OCI-LY1 (cell line): Measurements from ENCODE around the gene IGSF9B.

Experiments used
- H2AFZ ChIP-seq: fragments of 200-600 bp; sonication (generic), shearing (Covaris generic); 2 replicates; pipeline ENCODE4 v1.6.0; 2014; ENCODE audit warnings: antibody characterized with exemption, mild to moderate bottlenecking, low read length
- H3F3A ChIP-seq: fragments of 200-600 bp; sonication (generic), shearing (Covaris generic); 2 replicates; pipeline ENCODE4 v1.6.0; 2014; ENCODE audit warnings: mild to moderate bottlenecking, antibody characterized with exemption, low read length, moderate library complexity; ENCODE audit not compliant: insufficient read depth
- H3K27ac ChIP-seq: fragments of 200-600 bp; sonication (generic); 2 replicates; pipeline ENCODE4 v1.5.1; 2014; ENCODE audit warnings: low read length, mixed run types, mild to moderate bottlenecking, low read depth; ENCODE audit not compliant: poor library complexity, severe bottlenecking
- H3K27me3 ChIP-seq: fragments of 200-600 bp; sonication (generic); 2 replicates; pipeline ENCODE4 v1.6.0; 2014; ENCODE audit warnings: antibody characterized with exemption, mild to moderate bottlenecking, low read length, moderate library complexity; ENCODE audit not compliant: insufficient read depth
- H3K36me3 ChIP-seq: fragments of 200-600 bp; sonication (generic); 2 replicates; pipeline ENCODE4 v1.6.1; 2014; ENCODE audit warnings: mild to moderate bottlenecking, antibody characterized with exemption, low read length, moderate library complexity, mixed read lengths; ENCODE audit not compliant: insufficient read depth
- H3K4me1 ChIP-seq: fragments of 200-600 bp; sonication (generic); 2 replicates; pipeline ENCODE4 v1.5.1; 2014; ENCODE audit warnings: mild to moderate bottlenecking, low read length, moderate library complexity; ENCODE audit not compliant: insufficient read depth, severe bottlenecking
- H3K4me2 ChIP-seq: fragments of 200-600 bp; sonication (generic), shearing (Covaris generic); 2 replicates; pipeline ENCODE4 v1.6.1; 2014; ENCODE audit warnings: low read length
- H3K4me3 ChIP-seq: fragments of 200-600 bp; sonication (generic); 2 replicates; pipeline ENCODE4 v1.5.1; 2014; ENCODE audit warnings: low read length, low read depth, mild to moderate bottlenecking, mixed read lengths; ENCODE audit not compliant: poor library complexity, severe bottlenecking
- H3K79me2 ChIP-seq: fragments of 200-600 bp; shearing (Covaris generic); 2 replicates; pipeline ENCODE4 v1.6.1; 2016; ENCODE audit warnings: mixed run types, low read length, mixed read lengths; ENCODE audit not compliant: insufficient read depth
- H3K9ac ChIP-seq: fragments of 200-600 bp; sonication (generic), shearing (Covaris generic); 2 replicates; pipeline ENCODE4 v1.6.1; 2014; ENCODE audit warnings: mild to moderate bottlenecking, low read length, mixed read lengths
- H3K9me2 ChIP-seq: fragments of 200-600 bp; sonication (generic), shearing (Covaris generic); 2 replicates; pipeline ENCODE4 v1.6.1; 2014; ENCODE audit warnings: low read depth, mild to moderate bottlenecking, low read length, mixed read lengths
- H3K9me3 ChIP-seq: fragments of 200-600 bp; shearing (Covaris generic); 2 replicates; pipeline ENCODE4 v1.6.1; 2014; ENCODE audit warnings: low read length, mixed read lengths
- H4K20me1 ChIP-seq: fragments of 200-600 bp; sonication (generic), shearing (Covaris generic); 2 replicates; pipeline ENCODE4 v1.6.0; 2016; ENCODE audit warnings: mild to moderate bottlenecking, low read length; ENCODE audit not compliant: insufficient read depth
- EZH2 ChIP-seq: fragments of 200-600 bp; sonication (generic), shearing (Covaris generic); IDR thresholded peaks from 2 replicates; pipeline ENCODE4 v1.8.0; 2017; ENCODE audit warnings: borderline replicate concordance, mixed run types, mild to moderate bottlenecking, antibody characterized with exemption, low read length, moderate library complexity, mixed read lengths
- TF ChIP-seq, protein P1 (sequence below): fragments of 200-600 bp; sonication (generic), shearing (Covaris generic); IDR thresholded peaks from 2 replicates; pipeline ENCODE4 v1.5.1; 2017; ENCODE audit warnings: mild to moderate bottlenecking, antibody characterized with exemption, low read length, moderate library complexity, mixed read lengths

Gene IGSF9B

DNA sequence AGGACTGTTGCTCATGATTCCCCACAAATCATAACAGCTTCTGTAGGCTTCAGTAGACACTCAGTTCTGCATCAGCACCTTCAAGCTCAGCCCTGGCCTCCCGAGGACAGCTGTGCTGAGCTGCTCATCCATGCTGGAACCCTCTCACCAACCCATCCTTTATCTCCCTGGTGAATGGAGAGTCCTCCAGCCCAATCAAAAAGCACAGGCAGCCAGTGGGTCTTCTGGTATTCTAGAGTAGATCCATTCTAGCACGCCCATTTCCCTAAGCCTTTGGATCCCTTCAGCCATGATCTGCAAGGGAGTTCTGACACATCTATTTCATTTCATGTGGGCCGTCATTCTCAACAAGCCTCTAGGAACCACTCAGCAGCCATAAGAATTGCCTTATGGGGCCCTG is 66.9 kb downstream of the IGSF9B start:
- Histone ChIP-seq H3K79me2 (no peaks in the 10 kb centered on the region), H3K9ac (no peak overlapping the region), H3K4me3 (no peak overlapping the region), H2AFZ (no peak overlapping the region), H3K27ac (no peak overlapping the region), H4K20me1 (no peaks in the 10 kb centered on the region), H3K9me3 (no peaks in the 10 kb centered on the region), H3K4me1 (no peaks in the 10 kb centered on the region), H3K4me2 (no peak overlapping the region), H3K9me2 (no peaks in the 10 kb centered on the region), H3F3A (no peaks in the 10 kb centered on the region), H3K36me3 (no peaks in the 10 kb centered on the region), H3K27me3 (no peaks in the 10 kb centered on the region)
- TF ChIP-seq EZH2: no peak
- TF ChIP-seq, protein P1, sequence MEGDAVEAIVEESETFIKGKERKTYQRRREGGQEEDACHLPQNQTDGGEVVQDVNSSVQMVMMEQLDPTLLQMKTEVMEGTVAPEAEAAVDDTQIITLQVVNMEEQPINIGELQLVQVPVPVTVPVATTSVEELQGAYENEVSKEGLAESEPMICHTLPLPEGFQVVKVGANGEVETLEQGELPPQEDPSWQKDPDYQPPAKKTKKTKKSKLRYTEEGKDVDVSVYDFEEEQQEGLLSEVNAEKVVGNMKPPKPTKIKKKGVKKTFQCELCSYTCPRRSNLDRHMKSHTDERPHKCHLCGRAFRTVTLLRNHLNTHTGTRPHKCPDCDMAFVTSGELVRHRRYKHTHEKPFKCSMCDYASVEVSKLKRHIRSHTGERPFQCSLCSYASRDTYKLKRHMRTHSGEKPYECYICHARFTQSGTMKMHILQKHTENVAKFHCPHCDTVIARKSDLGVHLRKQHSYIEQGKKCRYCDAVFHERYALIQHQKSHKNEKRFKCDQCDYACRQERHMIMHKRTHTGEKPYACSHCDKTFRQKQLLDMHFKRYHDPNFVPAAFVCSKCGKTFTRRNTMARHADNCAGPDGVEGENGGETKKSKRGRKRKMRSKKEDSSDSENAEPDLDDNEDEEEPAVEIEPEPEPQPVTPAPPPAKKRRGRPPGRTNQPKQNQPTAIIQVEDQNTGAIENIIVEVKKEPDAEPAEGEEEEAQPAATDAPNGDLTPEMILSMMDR: no peak

GRCh38 chr11:133889188-133889587 is 67.6 kb downstream of the IGSF9B start:
- Histone ChIP-seq H3K27me3 (no peaks in the 10 kb centered on the region), H3K4me3 (no peak overlapping the region), H3K27ac (no peak overlapping the region), H2AFZ (no peak overlapping the region), H3K9me2 (no peaks in the 10 kb centered on the region), H3K9ac (no peak overlapping the region), H3K9me3 (no peaks in the 10 kb centered on the region), H3K4me1 (no peaks in the 10 kb centered on the region), H3K79me2 (no peaks in the 10 kb centered on the region), H3K36me3 (no peaks in the 10 kb centered on the region), H3F3A (no peaks in the 10 kb centered on the region), H3K4me2 (no peak overlapping the region), H4K20me1 (no peaks in the 10 kb centered on the region)
- TF ChIP-seq, protein P1: no peak

DNA sequence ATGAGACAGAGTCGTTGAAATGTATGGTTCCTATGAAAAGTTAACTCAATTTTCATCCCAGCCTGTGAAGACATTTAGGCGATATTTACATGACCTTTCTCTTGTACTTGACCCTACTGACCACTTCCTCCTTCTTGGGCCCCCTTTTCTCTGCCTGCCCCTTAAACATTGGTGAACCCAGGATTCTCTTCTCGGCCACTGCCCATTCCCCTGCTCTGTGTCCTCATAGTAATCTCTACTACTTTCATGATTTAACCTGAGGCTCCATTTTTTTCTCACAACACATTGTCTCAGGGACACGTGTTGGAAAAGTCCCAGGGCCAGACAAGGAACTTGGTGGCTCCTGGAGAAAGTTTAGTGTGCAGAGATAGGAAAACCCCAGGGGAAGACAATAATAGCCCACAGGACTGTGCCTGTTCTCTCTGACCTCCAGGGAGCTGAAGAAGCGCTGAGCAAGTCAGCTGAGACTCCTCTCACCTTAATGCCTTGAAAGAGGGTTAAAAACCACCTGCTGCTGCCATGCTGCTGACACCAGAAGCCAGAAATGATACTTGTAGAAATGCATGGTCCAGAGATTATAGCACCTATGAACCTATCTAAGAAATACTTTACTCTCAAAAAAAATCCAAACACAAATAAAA is 69.0 kb downstream of the IGSF9B start:
- H3K9me3 ChIP-seq: no peaks in the 10 kb centered on the region
- TF ChIP-seq, protein P1: no peak
- TF ChIP-seq EZH2: no peak
- no peak overlapping the region for H3K27ac ChIP-seq
- no peaks in the 10 kb centered on the region for H3K79me2 ChIP-seq
- no peaks in the 10 kb centered on the region for H3K9me2 ChIP-seq
- H3K4me2 ChIP-seq: no peak overlapping the region
- no peak overlapping the region for H3K4me3 ChIP-seq
- no peak overlapping the region for H3K9ac ChIP-seq
- H3K27me3 ChIP-seq: no peaks in the 10 kb centered on the region
- no peaks in the 10 kb centered on the region for H3K36me3 ChIP-seq
- no peaks in the 10 kb centered on the region for H3K4me1 ChIP-seq
- H4K20me1 ChIP-seq: no peaks in the 10 kb centered on the region
- no peaks in the 10 kb centered on the region for H3F3A ChIP-seq
- H2AFZ ChIP-seq: no peak overlapping the region
